Frontal cortex (tissue), 4 donors: ENCODE data around the gene LGR4. TPM values are rescaled to one million over a fixed set of nuclear protein-coding genes. Genes with fewer than 3 reads are reported as not detected.

Source experiments
- DNase-seq, 2 donors: peaks; one replicate each; pipeline ENCODE4 v3.0.0; 2012; ENCODE audit warnings: low spot score in 2 of 2
- FAIRE-seq: peaks from 2 replicates; lab custom pipeline; 2012; peaks lifted over from hg19 to GRCh38; lab: Jason Lieb, UNC
- total RNA-seq: library from RNA; depleted of rRNA; stranded (reverse); fragments of >200 nt; gene quantifications from one replicate; pipeline ENCODE4 v1.2.3, GENCODE V29; 2014
- donor health status: control.
- donor health status: control.
- donor health status: control.

The LGR4 gene
- total RNA-seq, 1 donor from 2014 or later: 17.1 TPM

- DNase-seq: no peak
- FAIRE-seq: no peak
Observed at GRCh38 chr11:27487706-27488105, 15.1 kb upstream of the LGR4 start.

- DNase-seq (peak in 1 of 2 donors; percentile 25), FAIRE-seq (peak; percentile 98)
Observed at GRCh38 chr11:27485930-27486773, 13.6 kb upstream of the LGR4 start.

GRCh38 chr11:27482793-27483192, 10.2 kb upstream of the LGR4 start:
- no peak for FAIRE-seq

GRCh38 chr11:27481992-27482391, 9.4 kb upstream of the LGR4 start:
- no peak for DNase-seq
- FAIRE-seq: no peak

More at GRCh38 chr11:27482793-27483192, 10.2 kb upstream of the LGR4 start:
- DNase-seq: no peak

GRCh38 chr11:27477831-27478230, 5.2 kb upstream of the LGR4 start:
- DNase-seq (no peak), FAIRE-seq (no peak)

GRCh38 chr11:27477243-27477642, 4.7 kb upstream of the LGR4 start:
- FAIRE-seq: no peak
- DNase-seq: no peak

- DNase-seq (no peak), FAIRE-seq (no peak)
Observed at GRCh38 chr11:27475622-27476021, 3.0 kb upstream of the LGR4 start.

GRCh38 chr11:27473017-27473406, 422 bp upstream of the LGR4 start:
- no peak for FAIRE-seq
- DNase-seq: peak in 1 of 2 donors; percentile 15

- FAIRE-seq: no peak
- DNase-seq: peak; percentile 41 to 56
Observed at GRCh38 chr11:27471589-27472397, 797 bp downstream of the LGR4 start.

- FAIRE-seq: no peak
- DNase-seq: no peak
Observed at GRCh38 chr11:27470826-27471588, 1.6 kb downstream of the LGR4 start.

- FAIRE-seq (no peak), DNase-seq (no peak)
Observed at GRCh38 chr11:27470166-27470565, 2.4 kb downstream of the LGR4 start.

GRCh38 chr11:27468995-27469695, 3.4 kb downstream of the LGR4 start:
- no peak for FAIRE-seq
- no peak for DNase-seq

- no peak for FAIRE-seq
- DNase-seq: no peak
Observed at GRCh38 chr11:27468209-27468994, 4.2 kb downstream of the LGR4 start.

- FAIRE-seq: no peak
- DNase-seq: no peak
Observed at GRCh38 chr11:27467181-27467913, 5.2 kb downstream of the LGR4 start.

GRCh38 chr11:27466363-27466762, 6.2 kb downstream of the LGR4 start:
- no peak for FAIRE-seq
- DNase-seq: no peak

- FAIRE-seq (no peak), DNase-seq (no peak)
Observed at GRCh38 chr11:27465629-27466028, 7.0 kb downstream of the LGR4 start.

- FAIRE-seq (no peak), DNase-seq (no peak)
Observed at GRCh38 chr11:27464909-27465308, 7.7 kb downstream of the LGR4 start.

GRCh38 chr11:27464289-27464696, 8.3 kb downstream of the LGR4 start:
- DNase-seq (no peak), FAIRE-seq (no peak)
